Stimulated activated CD4-positive, alpha-beta T cell treated with anti-CD3 and anti-CD28 coated beads, Interleukin-1b, Interleukin-23, amount 100 ng/mL, for 48 hours (primary cell): ENCODE results near the gene GAS7.
"Not testable (repeated sequence)": the region's sequence is repeated elsewhere in the genome, so short reads cannot be mapped to it uniquely, and the experiment has no call there.

ENCODE experiments used
- DNase-seq: peaks from one replicate; pipeline ENCODE4 v3.0.0-alpha.2; 2020

GAS7 gene

DNA sequence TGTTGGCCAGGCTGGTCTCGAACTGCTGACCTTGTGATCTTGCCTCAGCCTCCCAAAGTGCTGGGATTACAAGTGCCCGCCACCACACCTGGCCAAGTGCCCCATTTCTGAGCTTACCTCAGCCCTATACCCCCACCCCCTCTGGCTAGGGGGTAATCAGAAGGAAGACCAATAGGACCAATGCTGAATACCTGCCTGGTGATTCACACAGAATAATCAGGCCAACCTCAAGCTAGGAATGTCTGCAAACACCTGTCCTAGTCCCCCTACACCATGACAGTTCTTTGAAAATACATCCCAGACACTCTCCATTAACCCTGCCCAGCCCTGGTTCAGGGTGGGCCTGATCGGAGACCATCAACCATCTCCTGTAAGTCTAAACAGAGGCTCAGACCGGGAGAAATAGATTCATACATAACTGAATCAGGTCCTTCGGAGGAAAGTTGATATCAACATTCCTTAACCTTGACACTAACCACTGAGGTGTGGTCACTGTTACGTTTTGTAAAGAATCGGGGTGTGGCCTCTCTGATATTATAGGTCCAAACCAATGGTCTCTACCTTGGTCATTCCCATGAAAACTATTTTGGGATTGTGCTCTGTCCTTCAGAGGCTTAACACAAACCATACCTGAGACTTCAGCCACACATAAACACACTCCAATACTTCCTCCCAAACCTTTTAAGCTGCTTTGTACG, 130.8 kb downstream of the GAS7 start:
- DNase-seq = no peak

- DNase-seq = no peak
Observed at GRCh38 chr17:10064536-10064935, 133.9 kb downstream of the GAS7 start.

- no peak for DNase-seq
Observed at GRCh38 chr17:10063730-10064241, 134.6 kb downstream of the GAS7 start.

DNA sequence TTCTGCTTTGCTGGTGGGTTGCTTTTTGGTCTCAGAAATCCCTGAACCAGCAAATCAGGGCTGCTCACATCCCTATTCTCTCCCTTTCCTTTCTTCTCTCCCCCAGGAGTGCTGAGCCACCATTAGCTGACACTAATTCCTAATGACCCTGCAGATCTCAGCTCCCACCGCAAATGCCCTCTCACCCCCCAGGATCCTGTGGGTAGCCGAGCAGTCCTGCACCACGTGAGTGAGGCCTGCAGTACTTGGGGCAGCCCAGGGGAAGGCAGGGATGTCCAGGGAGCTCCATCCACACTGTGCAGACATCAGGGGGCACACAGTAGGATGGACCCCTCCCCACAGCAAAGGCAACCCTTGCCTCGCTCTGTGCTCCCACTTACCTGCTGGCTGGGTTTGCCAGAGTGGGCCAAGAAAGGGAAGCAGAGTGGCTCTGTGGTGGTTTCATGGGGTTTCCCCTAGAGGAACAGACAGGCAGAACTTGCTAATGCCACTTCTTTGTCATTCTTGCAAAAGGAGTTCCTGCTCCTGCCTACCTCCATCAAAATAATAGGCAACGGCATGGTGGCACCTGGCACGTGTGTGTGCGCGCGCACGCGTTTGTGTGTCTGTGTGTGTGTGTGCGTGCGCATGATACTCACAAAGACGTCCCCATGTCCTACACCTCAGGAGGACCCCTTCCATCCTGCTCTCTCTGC, 135.6 kb downstream of the GAS7 start:
- DNase-seq = no peak

- no peak for DNase-seq
Observed at GRCh38 chr17:10061111-10061845, 137.1 kb downstream of the GAS7 start.

DNA sequence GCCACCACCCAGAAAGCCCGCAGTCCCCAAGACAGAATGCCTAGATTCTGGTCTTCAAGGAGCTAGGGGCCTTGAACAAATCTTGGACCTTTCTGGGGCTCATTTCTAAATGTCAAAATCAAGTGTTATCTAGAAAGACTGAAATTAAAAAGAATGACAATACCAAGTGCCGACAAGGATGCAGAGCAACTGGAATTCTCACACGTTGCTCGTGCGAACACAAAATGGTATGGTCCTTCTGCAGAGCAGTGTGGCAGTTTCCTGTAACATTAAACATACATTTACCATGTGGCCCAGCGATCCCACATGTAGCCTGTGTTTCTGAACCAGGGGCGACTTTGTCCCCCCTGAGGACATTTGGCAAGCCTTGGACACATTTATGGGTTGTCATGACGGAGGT, 137.9 kb downstream of the GAS7 start:
- no peak for DNase-seq

DNA sequence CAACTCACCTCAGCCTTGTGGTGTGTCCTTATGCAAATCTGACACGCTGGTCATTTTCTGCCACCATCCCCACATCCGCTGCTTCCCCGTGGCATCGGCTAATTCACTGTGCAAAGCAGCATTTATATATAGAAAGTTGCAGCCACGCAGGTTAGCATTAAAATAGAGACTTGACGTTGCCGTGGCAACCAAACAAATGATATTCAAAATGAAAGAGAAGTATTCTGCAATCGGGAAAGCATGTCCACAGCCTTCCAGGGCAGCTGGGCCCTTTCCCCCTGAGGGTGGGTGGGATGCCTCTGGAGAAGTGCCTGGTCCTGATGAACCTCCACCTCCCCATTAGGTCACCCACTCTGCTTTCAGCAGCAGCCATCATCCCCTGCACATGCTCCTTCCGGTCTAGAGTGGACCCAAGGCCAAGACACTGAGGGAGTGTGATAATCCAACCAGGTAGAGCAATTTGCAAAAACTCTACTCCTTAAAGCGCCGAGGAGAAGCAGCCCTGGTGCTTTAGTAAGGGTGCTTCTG, 138.7 kb downstream of the GAS7 start:
- no peak for DNase-seq

GRCh38 chr17:10058921-10059683, 139.3 kb downstream of the GAS7 start:
- no peak for DNase-seq

- DNase-seq = not testable (repeated sequence)
Observed at GRCh38 chr17:10057466-10057865, 140.9 kb downstream of the GAS7 start.

DNA sequence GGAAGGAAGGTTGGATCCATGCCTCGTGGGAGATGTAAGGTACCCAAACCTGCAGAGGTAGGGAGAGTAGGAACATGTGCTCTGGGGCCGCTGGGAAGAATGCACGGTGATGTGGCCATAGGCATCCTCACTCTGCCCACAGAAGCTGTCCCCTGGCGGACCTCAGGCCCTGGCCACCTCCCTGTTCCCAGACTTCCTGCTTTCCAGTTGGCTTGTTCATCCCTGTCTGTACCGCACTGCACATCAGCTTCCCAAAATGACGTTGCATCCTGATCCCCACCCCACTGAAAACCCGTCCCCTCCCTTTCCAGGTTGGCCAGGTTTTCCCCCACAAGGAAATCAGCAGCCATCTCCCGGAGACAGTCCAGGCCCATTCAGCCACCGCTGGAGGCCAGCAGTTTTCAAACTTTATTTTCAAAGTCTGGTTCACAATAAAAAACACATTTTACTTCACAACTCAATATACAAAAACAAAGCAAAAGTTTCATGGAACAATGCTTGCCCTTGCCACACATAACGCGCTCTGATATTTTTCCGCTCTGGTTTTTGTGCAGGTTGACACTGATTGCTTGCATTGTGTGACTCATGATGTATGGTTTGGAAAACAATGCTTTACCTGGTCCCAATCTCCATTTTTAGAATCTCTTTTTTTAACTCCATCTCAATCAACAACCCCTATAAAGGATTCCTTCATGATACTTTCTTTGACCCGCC, 143.0 kb downstream of the GAS7 start:
- DNase-seq = no peak

DNA sequence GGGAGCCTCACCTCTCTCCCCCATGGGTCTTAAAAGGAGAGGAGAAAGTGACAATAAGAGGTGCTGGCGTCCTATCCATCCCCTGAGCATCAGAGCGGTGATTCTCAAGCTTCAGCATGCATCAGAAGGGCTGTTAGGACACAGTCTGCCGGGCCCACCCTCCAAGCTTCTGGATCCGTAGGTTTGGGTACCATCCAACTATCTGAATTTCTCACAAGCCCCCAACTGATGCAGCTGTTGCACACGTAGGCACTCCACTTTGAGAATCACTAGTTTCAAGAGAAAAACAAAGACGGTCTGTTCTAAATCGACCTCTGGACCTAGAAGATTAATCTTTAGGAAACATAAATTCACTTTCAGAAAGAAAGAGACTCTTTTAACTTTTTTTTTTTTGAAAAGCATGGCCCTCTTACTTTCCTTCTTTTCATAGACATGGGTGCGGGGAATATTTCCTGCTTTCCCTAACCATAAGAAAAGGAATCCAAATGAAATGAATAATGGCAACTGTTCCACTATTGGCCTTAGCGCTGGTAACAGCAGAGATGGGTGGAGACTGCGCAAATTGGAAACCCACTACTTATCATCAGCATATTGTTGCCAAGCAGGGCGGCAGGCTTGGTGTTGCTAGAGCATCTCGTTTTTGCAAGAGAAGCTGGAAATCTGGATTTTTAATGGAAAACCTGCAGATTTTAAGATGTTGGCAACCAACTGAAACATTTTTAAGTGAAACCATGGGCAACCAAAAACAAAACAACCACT, 144.4 kb downstream of the GAS7 start:
- DNase-seq = no peak

- DNase-seq = no peak
Observed at GRCh38 chr17:10052106-10052813, 146.1 kb downstream of the GAS7 start.

- DNase-seq = no peak
Observed at GRCh38 chr17:10051112-10051511, 147.3 kb downstream of the GAS7 start.

DNA sequence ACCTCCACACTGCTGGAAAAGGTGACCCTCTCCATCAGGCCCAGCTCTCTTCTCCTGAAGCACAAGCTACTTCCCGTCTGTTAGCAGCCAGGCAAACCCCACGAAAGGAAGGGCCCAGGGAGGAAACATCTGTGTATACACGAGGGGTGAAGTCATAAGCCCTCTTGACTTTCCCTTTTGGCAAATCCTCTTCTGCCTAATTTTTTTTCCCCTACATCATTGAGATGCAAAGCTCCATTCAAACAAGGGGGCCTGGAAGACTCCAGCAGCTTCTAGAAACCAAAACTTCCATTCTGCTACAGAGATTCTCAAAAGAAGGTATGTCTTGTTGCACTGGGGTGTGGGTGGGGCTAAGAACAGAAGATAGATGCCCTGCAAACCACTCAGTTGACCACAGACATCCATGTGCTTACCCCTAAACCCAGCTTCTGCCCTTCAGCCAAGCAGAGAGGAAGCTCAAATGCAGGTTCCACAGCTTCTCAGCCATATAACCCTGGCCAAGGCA, 147.8 kb downstream of the GAS7 start:
- DNase-seq = no peak

DNA sequence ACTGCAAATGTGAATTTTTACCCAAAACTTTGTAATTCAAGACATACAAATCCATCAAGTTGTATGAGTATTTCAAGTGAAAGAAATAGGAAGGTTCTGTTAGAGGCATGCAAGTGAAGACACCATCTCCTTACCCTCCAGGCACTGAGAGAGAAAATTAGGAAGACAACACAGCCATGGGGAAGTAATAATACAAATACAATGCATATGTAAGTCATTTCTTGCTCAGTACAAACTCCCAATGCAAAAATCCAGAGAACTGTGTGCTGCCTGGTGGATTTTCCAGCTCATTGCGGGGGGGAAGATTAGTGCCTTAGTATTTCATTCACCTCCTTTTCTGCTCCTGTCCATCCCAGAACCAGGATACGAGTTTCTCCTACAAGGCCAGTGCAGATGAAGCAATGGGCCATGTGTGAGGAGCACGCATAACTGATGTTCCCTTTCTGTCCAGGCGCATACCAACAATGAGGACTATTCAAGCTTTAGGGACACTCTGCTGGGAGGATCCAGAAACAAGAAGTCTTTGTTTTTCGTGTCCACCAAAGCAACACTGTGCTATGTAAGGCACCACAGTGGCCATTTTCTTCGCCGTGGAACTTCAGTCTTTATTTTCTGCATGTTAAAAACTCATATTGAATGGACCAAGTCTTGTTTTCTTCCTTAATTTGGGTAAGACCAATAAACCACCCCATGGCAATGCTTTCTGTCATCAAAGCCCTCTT, 149.6 kb downstream of the GAS7 start:
- no peak for DNase-seq

- DNase-seq = no peak
Observed at GRCh38 chr17:10046786-10047785, 151.3 kb downstream of the GAS7 start.

DNA sequence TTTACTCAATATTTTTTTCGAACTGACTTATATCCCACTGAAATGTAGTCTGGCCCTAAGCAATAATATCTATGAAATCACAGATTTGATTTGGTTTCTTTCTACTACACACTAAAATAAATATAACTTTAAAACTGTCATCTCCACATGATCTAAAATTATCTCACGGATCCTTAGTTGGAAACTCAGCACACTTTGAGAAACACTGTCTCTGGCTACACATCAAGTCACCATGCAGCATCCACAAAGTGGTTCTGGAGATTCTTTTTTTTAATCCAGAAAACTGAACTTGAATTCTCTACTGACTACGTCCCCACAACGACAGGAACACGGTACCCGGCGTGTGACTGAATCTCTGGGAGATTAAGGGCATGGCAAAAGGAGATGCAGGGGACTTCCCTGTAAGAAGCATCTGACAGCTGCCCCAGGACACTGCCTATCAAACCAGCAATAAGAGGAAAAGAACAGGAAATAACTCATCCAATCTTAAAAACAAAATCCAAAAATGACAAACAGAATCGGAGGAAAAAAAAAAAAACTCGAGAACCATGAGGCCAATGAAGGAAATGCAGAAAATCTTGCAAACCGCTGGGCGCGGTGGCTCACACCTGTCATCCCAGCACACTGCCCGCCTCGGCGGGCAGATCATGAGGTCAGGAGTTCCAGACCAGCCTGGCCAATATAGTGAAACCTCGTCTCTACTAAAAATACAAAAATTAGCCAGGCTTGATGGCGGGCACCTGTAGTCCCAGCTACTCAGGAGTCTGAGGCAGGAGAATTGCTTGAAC, 152.3 kb downstream of the GAS7 start:
- no peak for DNase-seq
